ENCODE results near the gene NLGN2.
"Not testable (repeated sequence)": the region's sequence is repeated elsewhere in the genome, so short reads cannot be mapped to it uniquely, and the experiment has no call there.

The NLGN2 gene

DNA sequence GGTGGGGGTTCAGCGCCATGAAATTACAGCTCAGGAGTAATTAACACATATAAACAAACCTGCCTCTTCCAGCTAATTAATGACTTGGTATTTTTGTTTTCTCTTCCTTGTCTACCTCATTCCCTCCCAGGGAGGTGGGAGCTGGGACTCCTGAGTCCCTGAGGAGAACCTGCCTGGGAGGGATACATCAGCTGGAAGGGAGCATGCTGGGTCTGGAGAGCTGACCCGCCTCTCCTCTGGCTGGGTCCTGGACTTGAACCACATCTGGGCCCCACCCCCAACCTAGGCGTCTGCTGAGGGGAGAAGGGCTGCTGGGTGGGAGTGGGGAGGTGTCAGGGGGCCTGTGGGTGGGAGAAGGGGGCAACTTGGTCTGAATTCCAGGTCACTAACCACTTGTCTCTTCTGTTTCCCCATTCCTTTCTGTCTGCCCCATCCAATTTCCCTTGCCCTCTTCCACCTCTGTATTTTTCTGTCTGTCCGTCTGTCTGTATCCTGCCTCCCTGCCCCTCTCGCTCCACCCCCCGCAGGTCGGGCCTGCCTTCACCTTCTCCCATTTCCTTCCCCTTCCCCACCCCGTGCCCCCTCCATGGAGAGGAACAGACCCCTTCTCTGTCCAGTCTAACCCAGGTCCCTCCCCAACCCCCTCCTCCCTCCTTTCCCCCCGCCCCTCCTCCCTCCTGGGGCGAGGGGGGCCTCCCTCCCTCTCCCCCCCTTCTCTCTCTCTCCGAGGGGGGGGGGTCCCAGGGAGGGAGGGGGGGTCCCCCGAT, at the start of gene NLGN2:
Gene NLGN2 (plus strand): TSS at position 361 of the 767 bp plus-strand sequence. CDS start 411 bp downstream, outside the sequence.
- DNase-seq (ENCODE audit: low read depth in 3 of 3, low spot score in 1 of 3), result no peak

DNA sequence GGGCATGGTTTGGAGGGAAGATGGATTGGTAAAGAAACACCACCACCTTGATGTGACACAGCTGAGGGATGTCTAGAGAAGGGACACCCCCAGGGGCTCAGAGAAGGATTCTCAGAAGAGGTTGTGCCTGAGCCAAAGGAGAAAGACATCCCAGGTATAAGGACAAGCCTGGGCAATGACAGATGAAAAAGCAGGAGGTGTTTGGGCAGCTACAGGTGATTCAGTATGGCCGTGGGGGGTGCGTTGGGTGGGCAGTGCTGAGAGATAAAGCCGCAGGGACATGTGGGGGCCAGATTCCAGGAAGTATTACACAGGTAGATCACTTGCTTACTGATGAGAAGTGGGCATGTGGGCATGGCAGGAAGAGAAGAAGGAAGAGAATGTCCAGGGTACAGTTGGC, 45.7 kb upstream of the NLGN2 start:
- no peak for DNase-seq (ENCODE audit: low read depth in 3 of 3, low spot score in 1 of 3)

DNA sequence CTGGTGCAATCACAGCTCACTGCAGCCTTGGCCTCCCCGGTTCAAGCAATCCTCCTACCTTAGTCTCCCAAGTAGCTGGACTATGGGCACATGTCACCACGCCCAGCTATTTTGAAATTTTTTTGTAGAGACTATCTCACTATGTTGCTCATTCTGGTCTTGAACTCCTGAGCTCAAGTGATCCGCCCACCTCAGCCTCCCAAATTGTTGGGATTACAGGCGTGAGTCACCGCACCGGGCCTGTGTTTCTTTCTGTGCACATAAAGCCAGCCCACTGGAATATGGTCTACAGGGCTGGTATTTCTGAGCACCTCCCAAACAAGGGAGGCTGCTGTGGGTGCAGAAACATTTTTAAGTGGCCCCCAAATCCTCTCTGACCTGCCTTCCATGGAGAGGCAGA, 44.3 kb upstream of the NLGN2 start:
- DNase-seq (ENCODE audit: low read depth in 3 of 3, low spot score in 1 of 3), result no peak

DNA sequence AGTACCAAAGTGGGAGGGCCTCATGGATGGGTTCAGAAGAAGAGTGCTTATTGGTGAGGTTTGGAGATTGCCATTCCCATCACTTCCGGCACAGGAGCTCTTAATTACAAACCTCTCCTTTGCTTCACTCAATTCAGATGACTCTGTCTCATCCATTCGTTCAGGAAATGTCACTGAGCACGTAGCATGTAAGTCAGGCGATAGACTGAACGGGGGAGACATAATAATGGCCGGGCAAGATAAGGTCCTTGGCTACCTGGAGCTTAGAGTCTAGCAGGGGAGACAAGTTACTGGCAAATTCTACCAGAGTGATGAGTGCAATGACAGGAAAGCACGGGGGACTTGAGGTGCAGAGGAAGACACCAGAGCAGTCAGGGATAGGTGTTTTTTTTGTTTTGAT, 41.7 kb upstream of the NLGN2 start:
- not testable (repeated sequence) for DNase-seq (ENCODE audit: low read depth in 3 of 3, low spot score in 1 of 3)

DNA sequence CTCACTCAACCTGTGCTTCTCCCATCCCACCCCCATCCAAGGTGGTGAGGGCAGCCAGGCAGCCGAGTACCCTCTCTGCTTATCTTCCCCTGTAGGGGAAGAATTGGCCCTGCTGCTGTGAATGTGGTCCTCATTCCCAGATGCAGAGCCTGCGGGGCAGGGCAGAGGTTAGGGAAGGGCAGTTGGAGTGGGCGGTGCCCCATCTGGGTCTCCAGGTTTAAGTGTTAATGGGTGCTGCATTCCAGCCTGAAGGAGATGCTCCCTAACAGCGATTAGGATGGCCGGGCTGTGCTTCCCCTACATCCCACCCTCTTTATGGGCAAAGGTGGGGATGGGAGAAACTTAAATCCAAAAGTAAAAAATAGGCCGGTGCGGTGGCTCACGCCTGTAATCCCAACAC, 40.6 kb upstream of the NLGN2 start:
- no peak for DNase-seq (ENCODE audit: low read depth in 3 of 3, low spot score in 1 of 3)

DNA sequence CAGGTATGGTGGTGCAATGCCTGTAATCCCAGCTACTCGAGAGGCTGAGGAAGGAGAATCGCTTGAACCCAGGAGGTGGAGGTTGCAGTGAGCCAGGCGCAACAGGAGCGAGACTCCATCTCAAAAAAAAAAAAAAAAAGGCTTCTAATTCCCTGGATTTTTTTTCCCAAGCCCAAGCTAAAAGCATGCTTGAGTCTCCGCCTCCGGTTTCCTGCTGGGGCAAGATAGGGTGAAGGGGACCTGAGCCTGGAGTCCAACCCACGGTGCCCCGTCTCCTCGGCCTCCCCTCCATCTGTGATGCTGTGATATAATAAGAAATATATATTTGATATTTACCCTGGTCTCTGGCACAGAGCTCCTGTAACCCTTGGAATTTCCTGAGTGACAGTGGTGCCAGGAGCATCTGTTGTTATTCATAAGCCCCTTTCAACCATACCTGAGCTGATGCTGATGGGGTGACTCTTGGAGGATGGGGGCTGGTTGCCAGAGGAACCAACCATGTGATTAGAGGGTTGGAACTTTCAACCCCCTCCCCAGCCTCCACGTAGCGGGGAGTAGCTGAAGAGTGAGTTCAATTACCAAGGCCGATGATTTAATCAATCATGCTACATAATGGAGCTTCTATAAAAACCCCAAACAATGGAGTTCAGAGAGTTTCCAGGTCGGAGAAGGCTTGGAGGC, 39.6 kb upstream of the NLGN2 start:
- no peak for DNase-seq (ENCODE audit: low read depth in 3 of 3, low spot score in 1 of 3)

DNA sequence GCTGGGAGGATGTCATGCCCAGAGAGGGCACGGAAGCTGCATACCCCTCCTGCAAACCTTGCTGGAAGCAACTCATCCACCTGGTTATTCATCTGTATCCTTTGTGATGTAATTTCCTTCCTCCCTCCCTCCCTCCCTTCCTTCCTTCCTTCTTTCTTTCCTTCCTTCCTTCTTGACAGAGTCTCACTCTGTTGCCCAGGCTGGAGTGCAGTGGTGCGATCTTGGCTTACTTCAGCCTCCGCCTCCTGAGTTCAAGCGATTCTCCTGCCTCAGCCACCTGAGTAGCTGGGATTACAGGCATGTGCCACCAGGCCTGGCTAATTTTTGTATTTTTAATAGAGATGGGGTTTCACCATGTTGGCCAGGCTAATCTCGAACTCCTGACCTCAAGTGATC, 39.0 kb upstream of the NLGN2 start:
- not testable (repeated sequence) for DNase-seq (ENCODE audit: low read depth in 3 of 3, low spot score in 1 of 3)

DNA sequence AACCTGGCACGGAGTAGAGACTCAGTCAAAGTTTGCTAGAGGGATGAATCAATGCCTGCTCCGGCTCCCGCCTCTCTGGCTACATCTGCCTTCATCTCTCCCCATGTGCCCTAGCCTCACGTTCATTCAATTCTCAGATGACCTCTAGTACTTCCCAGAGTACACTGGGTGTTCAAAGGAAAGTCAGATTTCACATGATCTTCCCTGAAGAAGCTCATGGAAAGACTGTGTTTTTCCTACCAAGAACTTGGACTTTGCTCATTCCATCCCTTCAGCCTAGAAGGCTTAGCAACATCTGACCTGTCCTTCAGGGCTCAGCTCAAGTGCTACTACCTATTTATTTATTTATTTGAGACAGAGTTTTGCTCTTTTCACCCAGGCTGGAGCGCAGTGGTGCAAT, 37.8 kb upstream of the NLGN2 start:
- DNase-seq (ENCODE audit: low read depth in 3 of 3, low spot score in 1 of 3), result no peak

DNA sequence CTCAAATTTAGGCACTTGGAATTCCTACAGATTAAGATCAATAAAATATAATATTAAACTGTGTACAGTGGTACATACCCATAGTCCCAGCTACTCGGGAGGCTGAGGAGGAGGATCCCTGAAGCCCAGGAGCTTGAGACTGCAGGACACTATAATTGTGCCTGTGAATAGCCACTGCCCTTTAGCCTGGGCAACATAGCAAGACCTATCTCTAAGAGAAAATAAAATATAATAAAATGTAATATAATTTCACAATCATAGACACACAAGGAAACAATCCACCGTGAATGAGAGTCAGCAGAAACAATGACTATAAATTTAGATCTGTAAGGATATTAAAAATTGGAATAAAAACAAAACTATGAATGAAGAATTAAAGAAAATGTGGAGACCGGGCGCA, 36.8 kb upstream of the NLGN2 start:
- DNase-seq (ENCODE audit: low read depth in 3 of 3, low spot score in 1 of 3), result no peak

DNA sequence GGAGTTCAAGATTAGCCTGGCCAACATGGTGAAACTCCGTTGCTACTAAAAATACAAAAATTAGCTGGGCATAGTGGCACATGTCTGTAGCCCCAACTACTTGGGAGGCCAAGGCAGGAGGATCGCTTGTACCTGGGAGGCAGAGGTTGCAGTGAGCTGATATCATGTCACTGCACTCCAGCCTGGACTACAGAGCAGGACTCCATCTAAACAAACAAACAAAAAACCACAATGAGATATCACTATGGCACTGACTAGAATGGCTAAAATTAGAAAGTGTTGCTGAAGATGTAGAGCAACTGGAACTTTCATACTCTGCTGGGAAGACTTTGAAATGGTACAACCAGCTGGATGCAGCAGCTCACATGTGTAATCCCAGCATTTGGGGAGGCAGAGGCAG, 33.3 kb upstream of the NLGN2 start:
- DNase-seq (ENCODE audit: low read depth in 3 of 3, low spot score in 1 of 3), result no peak

DNA sequence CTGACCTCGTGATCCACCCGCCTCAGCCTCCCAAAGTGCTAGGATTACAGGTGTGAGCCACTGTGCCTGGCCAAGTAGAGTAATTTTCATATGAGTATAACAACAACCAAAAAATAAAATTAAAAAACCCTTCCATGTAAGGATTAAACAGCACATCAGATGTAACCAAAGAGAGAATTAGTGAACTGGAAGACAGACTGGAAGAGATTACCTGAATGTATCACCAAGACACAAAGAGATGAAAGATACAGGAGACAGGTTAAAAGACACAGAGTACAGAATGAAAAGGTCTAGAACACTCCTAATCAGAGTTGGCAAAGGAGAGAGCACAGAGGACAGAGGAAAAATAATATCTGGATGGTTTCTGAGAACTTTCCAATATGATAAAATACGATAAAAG, 28.5 kb upstream of the NLGN2 start:
- DNase-seq (ENCODE audit: low read depth in 3 of 3, low spot score in 1 of 3), result no peak

DNA sequence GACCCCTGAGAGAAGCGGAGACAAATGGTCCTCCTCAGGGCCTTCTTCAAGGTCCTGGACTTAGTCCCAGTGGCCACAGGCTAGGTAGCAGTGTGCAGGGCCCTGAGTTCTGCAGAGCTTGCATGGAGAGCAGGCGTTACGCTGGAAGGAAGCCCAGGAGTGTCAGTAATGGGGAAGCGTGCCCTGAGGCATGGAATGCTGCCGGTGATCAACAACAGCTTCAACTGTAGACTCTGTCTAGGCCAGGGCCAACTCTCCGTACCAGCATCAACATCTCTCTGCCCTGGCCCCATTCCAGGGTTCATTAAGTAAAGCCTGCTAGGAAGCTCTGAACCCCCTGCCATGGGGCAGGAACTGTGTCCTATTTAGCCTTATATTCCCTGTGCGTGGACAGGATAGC, 27.3 kb upstream of the NLGN2 start:
- DNase-seq (ENCODE audit: low read depth in 3 of 3, low spot score in 1 of 3), result no peak

DNA sequence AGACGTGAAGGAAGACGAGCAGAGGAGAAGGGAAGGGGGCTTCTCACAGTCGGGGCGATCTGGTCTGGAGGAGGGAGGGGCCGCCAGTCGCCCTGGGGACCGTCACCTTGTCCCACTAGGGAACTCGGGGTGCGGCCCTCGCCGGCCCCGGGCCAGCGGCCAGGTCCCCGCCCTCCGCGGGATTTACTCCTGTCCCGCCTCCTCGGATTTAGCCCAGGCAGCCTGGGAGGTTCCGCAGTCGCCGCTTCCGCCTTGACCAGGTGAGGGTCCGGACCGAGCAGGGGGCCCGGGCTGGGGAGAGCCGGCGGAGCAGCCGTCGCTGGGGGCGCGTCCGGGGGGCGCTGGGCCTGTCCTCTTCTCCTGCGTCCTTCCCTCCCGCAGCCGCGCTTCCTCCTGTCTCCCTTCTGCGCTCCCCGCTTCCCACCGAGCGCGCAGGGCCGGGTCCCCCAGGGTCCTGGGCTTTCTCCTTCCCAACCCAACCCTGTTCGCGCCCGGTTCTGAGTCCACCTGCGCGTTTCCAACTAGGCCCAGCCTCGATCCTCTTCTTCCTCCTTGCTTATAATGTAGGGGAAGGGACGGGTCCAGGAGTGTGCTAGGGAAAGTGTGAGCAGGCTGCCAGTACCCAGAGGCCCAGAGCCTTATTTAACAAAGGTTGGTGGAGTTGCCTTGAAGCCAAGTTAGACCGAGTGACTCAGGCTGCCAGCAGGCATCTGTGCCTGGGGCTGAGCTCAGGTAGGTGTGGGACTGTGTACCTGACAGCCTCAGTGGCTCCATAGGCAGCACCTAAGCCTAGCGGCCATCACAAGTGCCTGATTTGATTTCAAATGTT, 26.6 kb upstream of the NLGN2 start, which contains the start of gene TNK1:
Gene TNK1 (plus strand): TSS at position 235 of the 829 bp plus-strand sequence. CDS start 1,838 bp downstream, outside the sequence.
- no peak for DNase-seq (ENCODE audit: low read depth in 3 of 3, low spot score in 1 of 3)

DNA sequence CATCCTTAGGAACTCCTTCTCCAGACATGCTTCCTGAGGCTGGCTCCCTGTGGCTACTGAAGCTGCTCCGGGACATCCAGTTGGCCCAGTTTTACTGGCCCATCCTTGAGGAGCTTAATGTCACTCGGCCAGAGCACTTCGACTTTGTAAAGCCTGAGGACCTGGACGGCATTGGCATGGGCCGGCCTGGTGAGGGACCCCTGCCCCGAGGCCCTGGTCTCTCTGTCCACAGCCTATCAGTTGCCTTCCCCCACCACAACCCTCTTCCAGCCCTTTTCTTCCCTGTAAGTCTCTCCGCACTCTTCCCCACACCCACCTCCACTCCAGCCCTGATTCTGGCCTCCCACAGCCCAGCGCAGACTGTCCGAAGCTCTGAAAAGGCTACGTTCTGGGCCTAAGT, 24.7 kb upstream of the NLGN2 start:
- no peak for DNase-seq (ENCODE audit: low read depth in 3 of 3, low spot score in 1 of 3)

DNA sequence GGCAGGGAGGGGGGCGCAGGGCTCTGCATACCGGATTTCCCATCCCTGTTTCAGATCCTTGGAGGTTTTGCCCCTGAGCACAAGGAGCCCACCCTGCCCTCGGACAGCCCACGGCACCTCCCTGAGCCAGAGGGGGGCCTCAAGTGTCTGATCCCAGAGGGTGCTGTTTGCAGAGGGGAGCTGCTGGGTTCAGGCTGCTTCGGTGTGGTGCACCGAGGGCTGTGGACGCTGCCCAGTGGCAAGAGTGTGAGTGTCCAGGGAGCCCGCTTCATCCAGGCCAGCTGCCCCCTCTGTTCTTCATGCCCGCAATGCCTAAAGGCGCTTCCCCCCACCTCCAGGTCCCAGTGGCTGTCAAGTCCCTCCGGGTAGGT, 24.3 kb upstream of the NLGN2 start:
- DNase-seq (ENCODE audit: low read depth in 3 of 3, low spot score in 1 of 3), result no peak

DNA sequence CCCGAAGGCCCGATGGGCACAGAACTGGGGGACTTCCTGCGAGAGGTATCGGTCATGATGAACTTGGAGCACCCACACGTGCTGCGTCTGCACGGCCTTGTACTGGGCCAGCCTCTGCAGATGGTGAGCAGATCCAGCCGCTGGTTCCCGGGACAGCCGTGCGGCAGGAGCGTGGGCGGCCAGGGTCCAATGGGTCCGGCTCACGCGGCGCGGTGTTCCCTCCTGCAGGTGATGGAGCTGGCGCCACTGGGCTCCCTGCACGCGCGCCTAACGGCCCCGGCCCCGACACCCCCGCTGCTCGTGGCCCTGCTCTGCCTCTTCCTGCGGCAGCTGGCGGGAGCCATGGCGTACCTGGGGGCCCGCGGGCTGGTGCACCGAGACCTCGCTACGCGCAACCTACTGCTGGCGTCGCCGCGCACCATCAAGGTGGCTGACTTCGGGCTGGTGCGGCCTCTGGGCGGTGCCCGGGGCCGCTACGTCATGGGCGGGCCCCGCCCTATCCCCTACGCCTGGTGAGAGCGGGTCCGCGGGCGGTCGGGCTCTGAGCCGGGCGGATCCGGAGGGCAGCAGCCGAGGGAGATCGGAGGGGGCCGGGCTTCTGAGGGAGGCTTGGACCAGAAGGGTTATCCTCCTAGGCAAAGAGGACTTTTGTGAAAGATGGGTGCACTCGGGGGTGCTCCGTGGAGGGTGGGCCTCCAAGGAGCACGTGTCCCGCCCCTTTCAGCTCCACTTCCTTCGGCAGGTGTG, 23.7 kb upstream of the NLGN2 start:
- DNase-seq (ENCODE audit: low read depth in 3 of 3, low spot score in 1 of 3), result peak; percentile 32 to 65 (median 60)

DNA sequence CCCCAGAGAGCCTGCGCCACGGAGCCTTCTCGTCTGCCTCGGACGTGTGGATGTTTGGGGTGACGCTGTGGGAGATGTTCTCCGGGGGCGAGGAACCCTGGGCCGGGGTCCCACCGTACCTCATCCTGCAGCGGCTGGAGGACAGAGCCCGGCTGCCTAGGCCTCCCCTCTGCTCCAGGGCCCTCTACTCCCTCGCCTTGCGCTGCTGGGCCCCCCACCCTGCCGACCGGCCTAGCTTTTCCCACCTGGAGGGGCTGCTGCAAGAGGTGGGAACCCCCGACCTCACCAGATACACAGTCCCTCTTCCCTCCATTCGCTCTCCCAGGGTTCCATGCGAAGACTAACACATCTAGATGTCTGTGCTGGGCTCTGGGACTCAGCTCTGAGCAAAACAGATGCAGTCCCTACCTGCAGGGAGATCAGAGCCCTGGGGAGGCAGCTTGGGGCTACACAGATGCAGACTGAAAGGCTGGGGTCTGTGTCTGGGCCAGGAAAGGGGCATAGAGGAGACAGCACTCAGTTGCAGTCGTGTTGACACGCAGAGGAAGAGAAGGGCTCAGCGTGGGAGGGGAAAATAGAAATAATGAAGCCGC, 23.1 kb upstream of the NLGN2 start:
- DNase-seq (ENCODE audit: low read depth in 3 of 3, low spot score in 1 of 3), result no peak

DNA sequence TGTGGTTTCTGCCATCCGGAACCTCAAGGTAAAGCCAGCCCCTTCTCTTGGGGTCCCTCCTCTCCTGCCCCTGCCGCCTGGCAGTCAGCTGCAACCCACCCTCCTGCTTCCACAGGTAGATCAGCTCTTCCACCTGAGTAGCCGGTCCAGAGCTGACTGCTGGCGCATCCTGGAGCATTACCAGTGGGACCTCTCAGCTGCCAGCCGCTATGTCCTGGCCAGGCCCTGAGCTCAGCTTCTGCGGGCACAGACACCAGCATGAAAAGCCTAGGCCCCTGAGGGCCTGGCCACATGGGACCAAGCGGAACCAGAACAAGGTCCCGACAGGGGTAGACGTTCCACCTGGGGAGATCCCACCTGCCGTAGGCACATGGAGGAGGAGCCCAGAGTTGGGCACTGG, 18.8 kb upstream of the NLGN2 start:
- DNase-seq (ENCODE audit: low read depth in 3 of 3, low spot score in 1 of 3), result no peak

DNA sequence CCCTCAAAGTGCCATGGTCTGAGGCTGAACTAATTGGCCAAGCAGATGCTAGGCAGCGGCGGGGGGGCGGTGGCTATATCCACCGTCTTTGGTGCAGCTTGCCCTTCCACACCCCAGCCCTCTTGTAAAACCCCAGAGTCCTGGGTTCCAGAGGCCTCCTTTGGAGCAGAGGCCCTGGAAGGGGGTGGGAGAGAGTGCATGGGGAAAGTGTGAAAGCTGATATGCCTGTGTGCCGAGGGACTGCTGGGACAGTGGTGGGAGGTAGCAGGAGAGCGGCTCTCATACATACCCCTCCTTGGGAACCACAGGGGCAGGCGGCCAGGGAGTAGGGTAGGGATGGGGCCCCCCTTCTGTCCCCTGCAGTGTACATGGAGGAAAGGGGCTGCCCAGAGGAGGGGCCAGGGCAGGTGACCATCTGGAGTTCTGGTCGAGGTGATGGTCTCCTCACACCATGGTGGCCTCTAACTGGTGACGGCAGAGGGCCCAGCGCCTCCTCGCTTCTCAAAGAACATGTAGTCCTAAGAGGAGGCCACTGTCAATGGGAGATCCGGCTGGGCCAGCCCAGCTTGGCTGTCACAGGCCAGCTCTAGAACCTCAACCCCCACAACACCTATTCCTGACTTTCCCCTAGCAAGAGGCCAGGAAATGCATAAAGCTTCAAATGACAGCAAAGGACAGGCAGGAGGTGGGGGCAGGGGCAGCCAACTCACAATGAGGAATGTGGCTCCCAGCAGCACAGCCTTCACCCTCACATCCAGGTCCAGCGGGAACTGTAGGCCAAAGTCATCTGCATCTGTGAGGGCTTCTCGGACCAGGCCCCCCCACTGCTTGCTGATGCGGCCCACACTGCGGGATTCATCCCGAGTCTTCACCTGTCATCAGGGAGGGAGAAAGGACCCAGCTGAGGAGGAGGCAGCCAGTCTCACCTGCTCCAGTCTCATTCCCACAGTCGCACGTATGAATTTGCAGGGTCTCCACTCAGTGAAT, 17.4 kb upstream of the NLGN2 start:
- no peak for DNase-seq (ENCODE audit: low read depth in 3 of 3, low spot score in 1 of 3)

DNA sequence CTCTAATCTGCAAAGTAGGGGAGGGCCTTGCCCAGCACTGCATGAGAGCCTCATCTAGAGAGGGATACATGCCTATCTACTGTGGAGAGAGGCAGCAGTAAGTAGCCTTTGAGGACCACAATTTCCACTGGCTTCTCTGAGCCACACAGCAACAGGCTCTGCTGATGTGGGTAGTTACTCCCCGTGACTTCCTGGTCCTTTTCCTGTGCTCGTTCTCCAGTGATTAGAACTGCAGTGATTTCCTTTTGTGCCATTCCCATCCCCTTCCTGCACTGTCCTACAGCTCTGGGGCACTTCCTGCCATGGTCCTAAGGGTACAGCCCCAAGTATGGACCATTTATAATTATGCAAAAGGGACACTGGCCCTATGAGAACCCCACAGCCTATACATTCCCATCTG, 16.3 kb upstream of the NLGN2 start:
- DNase-seq (ENCODE audit: low read depth in 3 of 3, low spot score in 1 of 3), result no peak
